Measurements from ENCODE around the gene WASHC3. TPM values are rescaled to one million over a fixed set of nuclear protein-coding genes. Genes with fewer than 3 reads are reported as not detected.
A peak's percentile ranks its signal among the peaks of the same experiment; 100 is the strongest.
"Not testable (repeated sequence)": the region's sequence is repeated elsewhere in the genome, so short reads cannot be mapped to it uniquely, and the experiment has no call there.

WASHC3 gene
- polyA plus RNA-seq (ENCODE audit: insufficient read length in 4 of 4), result 10 to 100 TPM; 51.3 to 63.8 (median 56.9) TPM

GRCh38 chr12:102061560-102062418 is at the start of gene WASHC3:
Gene WASHC3 (minus strand): TSS chr12:102061991. CDS start chr12:102061962, 29 bp downstream.
- peak; percentile 82 to 94 (median 90) for DNase-seq (ENCODE audit: low read depth in 4 of 4, low spot score in 3 of 4)

- DNase-seq (ENCODE audit: low read depth in 4 of 4, low spot score in 3 of 4), result no peak
These were observed 49.0 kb upstream of the WASHC3 start for GRCh38 chr12:102110782-102111181.

GRCh38 chr12:102107970-102108369 is 46.2 kb upstream of the WASHC3 start:
- DNase-seq (ENCODE audit: low read depth in 4 of 4, low spot score in 3 of 4), result no peak

DNA sequence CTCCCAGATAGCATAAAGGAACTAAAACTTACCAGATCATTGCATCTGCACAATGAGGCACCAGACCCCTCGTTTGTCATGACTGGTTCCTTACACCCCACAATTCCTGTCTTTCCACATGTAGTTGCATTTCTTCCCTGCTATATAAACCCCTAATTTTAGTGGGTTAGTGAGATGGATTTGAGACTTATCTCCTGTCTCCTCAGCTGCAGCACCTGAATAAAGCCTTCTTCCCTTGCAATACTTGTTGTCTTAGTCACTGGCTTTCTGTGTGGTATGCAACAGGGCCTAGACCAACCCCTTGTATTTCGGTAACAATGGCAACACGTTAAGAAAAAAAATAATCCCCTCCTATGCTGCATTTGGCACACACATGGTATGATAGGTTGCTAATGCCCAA is 45.1 kb upstream of the WASHC3 start:
- DNase-seq (ENCODE audit: low read depth in 4 of 4, low spot score in 3 of 4), result no peak

GRCh38 chr12:102096855-102097254 is 35.1 kb upstream of the WASHC3 start:
- DNase-seq (ENCODE audit: low read depth in 4 of 4, low spot score in 3 of 4), result no peak

DNA sequence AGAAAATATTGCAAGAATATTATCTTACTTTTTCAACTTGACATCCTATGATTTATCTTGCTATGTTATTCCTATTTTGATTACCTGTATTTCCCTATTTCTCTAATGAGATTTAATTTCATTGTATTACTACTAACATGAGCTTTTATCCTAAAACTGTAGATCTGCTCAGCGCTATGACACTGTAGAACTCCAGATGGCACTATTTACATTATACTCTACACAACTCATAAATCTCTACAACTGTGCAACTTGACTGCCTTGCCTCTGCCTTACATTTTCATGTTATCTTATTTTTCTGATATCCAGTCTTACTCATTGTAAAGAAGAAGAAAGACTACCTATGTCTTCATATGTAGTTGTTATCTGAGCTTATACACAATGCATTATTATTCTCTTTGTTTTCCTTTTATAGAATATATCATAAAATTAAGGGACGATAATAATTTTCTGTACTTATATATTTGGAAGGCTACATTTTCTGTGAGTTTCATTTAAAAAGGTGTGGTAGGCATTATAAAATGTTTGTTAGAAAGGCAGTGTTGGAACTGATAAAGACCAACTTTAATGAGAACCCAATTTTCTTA is 34.0 kb upstream of the WASHC3 start:
- no peak for DNase-seq (ENCODE audit: low read depth in 4 of 4, low spot score in 3 of 4)

- DNase-seq (ENCODE audit: low read depth in 4 of 4, low spot score in 3 of 4), result no peak
These were observed 31.5 kb upstream of the WASHC3 start for GRCh38 chr12:102093319-102093718.

- not testable (repeated sequence) for DNase-seq (ENCODE audit: low read depth in 4 of 4, low spot score in 3 of 4)
These were observed 27.5 kb upstream of the WASHC3 start for GRCh38 chr12:102089228-102089835.

DNA sequence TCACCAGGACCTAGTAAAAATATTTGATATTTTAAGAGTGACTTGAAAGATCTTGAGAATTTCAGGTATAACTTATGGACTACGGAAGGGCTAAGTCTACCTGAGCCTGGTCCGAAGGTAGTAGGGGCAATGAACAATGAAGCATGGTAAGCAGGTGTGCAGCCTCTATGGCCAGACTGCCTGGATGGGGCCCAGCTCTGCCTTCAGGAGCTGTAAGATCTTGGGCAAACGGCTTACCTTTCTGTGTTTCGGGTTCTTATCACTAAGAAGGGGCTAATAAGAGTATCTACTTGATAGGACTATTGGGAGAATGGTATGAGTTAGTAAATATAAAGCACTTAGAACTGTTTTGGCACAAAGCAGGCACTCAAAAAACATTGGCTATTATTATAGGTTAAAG is 19.1 kb upstream of the WASHC3 start:
- no peak for DNase-seq (ENCODE audit: low read depth in 4 of 4, low spot score in 3 of 4)

GRCh38 chr12:102072092-102072491 is 10.3 kb upstream of the WASHC3 start:
- not testable (repeated sequence) for DNase-seq (ENCODE audit: low read depth in 4 of 4, low spot score in 3 of 4)

DNA sequence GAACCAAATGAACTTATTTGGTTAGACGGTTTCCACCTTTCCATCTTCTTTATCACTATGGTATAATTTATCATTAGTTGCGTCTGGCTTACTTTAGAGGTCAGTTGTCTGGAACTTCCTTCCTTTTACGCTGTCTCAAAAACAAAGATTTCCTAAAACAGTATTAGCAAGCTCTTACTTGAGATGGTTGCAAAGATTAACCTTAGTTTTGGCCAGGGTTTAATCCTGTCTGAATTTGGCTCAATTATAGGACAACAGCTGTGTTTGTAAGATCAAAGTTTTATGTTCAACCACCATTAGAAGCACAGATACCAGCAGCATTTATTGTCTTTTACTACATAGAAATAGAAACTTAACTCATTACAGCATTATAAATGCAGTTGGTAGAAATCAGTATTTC is 7.9 kb upstream of the WASHC3 start:
- no peak for DNase-seq (ENCODE audit: low read depth in 4 of 4, low spot score in 3 of 4)

DNA sequence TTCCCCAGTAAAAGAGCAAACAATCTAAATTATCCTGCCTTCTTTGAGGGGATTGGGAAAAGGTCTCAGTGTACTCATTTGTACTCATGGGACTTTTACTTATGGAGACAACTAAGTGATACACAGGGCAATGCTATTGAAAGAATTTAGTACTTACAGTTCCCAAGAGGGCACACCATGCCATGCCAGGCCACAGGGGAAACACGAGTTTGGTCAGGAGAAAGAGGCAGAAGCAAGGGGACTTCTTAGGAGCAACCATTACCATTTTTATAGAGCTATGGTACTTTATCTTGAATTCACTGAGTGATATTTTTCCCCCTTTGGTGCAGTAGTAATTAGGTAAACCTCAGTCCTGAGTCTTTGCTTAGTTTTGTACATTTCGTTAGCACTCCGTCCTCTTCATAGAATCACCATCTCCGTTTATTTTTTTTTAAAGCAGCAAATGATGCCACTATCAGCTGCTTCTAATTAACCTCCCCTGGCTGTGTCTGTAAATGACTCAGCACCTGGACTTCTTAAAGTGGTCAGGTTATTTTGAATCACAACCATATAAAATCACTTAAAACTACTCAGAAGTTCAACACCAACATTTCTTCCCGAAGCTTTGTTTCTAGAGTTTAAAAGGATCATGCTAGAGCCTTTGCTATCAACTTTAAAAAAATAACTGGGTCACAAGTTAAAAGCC is 5.9 kb upstream of the WASHC3 start:
- DNase-seq (ENCODE audit: low read depth in 4 of 4, low spot score in 3 of 4), result no peak

- no peak for DNase-seq (ENCODE audit: low read depth in 4 of 4, low spot score in 3 of 4)
These were observed 2.7 kb upstream of the WASHC3 start for GRCh38 chr12:102064476-102064875.

DNA sequence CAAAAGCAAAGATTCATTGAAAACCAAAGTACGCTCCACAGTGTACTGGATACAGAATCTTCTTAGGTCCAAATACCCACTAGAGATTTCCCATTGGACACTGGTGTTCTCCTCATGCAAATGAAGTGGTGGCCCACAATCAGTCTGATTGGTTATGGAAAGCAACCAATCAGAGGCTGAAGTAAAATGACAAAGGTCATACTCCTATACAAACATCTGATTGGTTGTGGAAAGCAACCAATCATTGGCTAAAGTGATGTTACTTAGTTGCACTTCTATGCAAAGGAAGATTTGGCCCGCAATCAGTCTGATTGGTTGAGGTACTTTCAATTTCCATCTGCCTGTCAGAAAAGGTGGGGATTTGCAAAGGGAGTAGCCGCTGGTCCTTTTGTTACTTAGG is 1.3 kb upstream of the WASHC3 start:
- no peak for DNase-seq (ENCODE audit: low read depth in 4 of 4, low spot score in 3 of 4)

DNA sequence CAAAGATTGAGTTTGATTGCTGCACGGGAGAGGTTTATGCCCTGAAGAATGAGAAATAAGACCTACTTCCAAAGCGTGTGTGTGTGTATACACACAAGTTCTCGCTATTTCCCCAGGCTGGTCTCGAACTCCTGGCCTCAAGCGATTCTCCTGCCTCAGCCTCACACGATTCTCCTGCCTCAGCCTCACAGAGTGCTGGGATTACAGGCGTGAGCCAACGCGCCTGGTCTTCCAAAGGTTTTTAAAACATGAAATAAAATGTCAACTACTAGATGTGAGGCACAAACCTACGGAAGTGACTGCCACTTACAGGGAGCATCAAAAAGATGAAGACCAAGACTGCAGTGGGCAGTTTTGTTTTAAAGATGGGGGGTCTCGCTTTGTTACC is 622 bp upstream of the WASHC3 start:
- no peak for DNase-seq (ENCODE audit: low read depth in 4 of 4, low spot score in 3 of 4)

- DNase-seq (ENCODE audit: low read depth in 4 of 4, low spot score in 3 of 4), result peak in 3 of 4 donors; percentile 2 to 7 (median 3)
These were observed 663 bp downstream of the WASHC3 start for GRCh38 chr12:102061096-102061559.

DNA sequence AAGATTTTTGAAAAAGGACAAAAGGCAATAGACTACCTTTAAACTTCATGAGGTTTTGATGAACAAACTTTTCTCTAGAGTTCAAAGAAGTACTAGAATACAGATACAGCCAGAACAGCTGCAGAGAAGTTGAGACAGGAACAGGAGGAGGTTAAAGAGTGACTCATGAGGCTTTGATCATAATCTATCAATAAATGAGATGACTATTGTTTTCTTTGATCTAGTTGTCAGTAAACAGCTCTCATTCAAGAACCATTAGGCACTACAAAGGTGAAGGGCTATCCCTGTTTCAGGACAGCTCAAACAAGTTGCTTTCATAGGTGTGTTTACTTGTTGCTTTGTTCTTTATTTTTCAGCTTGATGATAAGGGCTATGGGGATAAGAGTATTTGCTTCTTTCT is 2.4 kb downstream of the WASHC3 start:
- no peak for DNase-seq (ENCODE audit: low read depth in 4 of 4, low spot score in 3 of 4)

DNA sequence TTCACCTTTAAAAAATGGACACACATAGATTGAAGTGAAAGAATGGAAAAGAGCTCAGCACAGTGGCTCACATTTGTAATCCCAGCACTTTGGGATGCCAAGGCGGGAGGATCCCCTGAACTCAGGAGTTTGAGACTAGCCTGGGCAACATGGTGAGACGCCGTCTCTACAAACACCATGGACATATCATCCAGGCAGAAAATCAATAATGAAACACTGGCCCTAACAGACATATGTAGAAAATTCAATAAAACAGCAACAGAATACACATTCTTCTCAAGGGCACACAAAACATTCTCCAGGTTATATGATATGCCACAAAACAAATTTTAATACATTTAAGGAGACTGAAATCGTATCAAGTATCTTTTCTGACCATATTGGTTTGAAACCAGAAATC is 7.4 kb downstream of the WASHC3 start:
- no peak for DNase-seq (ENCODE audit: low read depth in 4 of 4, low spot score in 3 of 4)

DNA sequence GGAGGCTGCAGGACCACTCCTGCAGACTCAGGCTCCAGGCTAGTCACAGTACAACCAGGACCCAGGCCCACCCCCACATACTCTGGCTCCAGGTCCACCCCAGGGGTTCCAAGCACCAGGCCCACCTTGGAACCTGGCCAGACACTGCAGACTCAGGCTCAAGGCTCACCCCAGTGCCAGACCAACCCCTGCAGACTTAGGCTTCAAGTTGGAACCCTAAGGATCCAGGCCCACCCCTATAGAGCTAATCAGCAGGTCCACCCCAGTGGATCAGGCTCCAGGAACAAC is 8.8 kb downstream of the WASHC3 start:
- DNase-seq (ENCODE audit: low read depth in 4 of 4, low spot score in 3 of 4), result no peak

DNA sequence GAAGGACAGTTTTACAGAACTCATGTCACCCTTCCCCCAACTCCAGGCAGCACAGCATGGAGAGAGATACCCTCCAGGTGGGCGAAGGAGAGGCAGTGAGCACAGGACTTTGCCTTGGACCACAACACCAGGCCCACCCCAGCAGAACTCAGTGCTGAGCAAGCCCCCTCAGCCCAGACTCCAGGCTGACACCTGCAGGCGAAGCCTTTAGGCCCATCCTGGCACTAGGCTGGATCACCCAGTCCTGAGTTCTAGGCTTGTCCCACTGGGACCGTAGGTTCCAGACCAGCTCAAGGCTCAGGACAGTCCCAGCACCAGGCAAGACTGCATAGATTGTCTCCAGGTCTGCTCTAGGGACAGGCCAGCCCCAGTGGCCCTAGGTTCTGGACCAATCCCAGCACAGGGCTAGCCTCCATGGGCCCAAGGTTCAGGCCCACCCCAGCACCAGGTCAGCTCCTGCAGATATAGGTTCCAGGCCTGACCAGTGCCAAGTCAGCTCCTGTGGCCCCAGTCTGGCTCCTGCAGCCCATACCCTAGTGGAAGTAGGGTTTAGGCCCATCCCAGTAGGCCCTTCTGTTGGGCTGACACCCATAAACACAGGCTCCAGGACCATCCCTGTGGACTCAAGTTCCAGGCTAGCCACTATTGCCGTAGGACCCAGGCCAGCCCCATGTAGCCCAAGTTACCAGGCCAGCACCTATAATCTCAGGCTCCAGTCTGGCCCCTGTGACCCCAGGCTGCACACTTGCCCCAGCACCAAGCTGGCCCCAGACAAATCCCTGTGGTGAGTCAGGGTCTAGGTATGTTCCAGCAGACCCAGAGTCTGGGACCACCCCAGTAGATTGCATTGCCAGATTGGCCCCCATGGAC is 9.4 kb downstream of the WASHC3 start:
- no peak for DNase-seq (ENCODE audit: low read depth in 4 of 4, low spot score in 3 of 4)
